NCI-H1436 treated with DMSO at 0.1 percent for 48 hours (cell line): ENCODE results near the gene RNU7-1.

ENCODE experiments used
- DNase-seq: peaks from one replicate; lab custom pipeline; 2025; lab: John Stamatoyannopoulos, UW

RNU7-1 gene

GRCh38 chr12:6917491-6918231 lies 26.0 kb upstream of the RNU7-1 start:
- no peak for DNase-seq

GRCh38 chr12:6919588-6919987 lies 24.0 kb upstream of the RNU7-1 start:
- no peak for DNase-seq

- no peak for DNase-seq
Observed at GRCh38 chr12:6921539-6921938, 22.1 kb upstream of the RNU7-1 start.

GRCh38 chr12:6921996-6922946 lies 21.3 kb upstream of the RNU7-1 start:
- no peak for DNase-seq

- DNase-seq: no peak
Observed at GRCh38 chr12:6923003-6923732, 20.4 kb upstream of the RNU7-1 start.

- DNase-seq: no peak
Observed at GRCh38 chr12:6923851-6924250, 19.8 kb upstream of the RNU7-1 start.

GRCh38 chr12:6925239-6925539 lies 18.4 kb upstream of the RNU7-1 start:
- no peak for DNase-seq

- no peak for DNase-seq
Observed at GRCh38 chr12:6925540-6926279, 17.9 kb upstream of the RNU7-1 start.

GRCh38 chr12:6927379-6928021 lies 16.1 kb upstream of the RNU7-1 start, which contains the start of gene ATN1:
ATN1 (plus strand) TSS chr12:6927959; CDS start chr12:6934002, 6,043 bp downstream.
- no peak for DNase-seq

- DNase-seq: no peak
Observed at GRCh38 chr12:6928022-6928702, 15.5 kb upstream of the RNU7-1 start.

GRCh38 chr12:6928703-6929407 lies 14.8 kb upstream of the RNU7-1 start:
- DNase-seq: no peak

GRCh38 chr12:6929466-6930452 lies 13.9 kb upstream of the RNU7-1 start:
- no peak for DNase-seq

- no peak for DNase-seq
Observed at GRCh38 chr12:6932766-6933165, 10.8 kb upstream of the RNU7-1 start.

- no peak for DNase-seq
Observed at GRCh38 chr12:6934110-6934509, 9.5 kb upstream of the RNU7-1 start.

GRCh38 chr12:6935371-6936193 lies 8.0 kb upstream of the RNU7-1 start:
- DNase-seq: no peak

GRCh38 chr12:6936194-6936635 lies 7.4 kb upstream of the RNU7-1 start:
- no peak for DNase-seq

- DNase-seq: peak; percentile 52
Observed at GRCh38 chr12:6936636-6937480, 6.8 kb upstream of the RNU7-1 start.
